OCI-M2 (cell line): ENCODE measurements around the gene TADA2B.

Experiments used
- DNase-seq: peaks from one replicate; lab custom pipeline; 2025; ENCODE audit not compliant: unreplicated experiment; lab: John Stamatoyannopoulos, UW

The TADA2B gene

GRCh38 chr4:7055111-7055989, 12.2 kb downstream of the TADA2B start:
- no peak for DNase-seq

GRCh38 chr4:7055990-7056325, 12.8 kb downstream of the TADA2B start:
- DNase-seq: no peak

GRCh38 chr4:7058792-7059191, 15.6 kb downstream of the TADA2B start:
- no peak for DNase-seq

GRCh38 chr4:7059662-7060061, 16.5 kb downstream of the TADA2B start:
- no peak for DNase-seq

GRCh38 chr4:7060346-7061150, 17.4 kb downstream of the TADA2B start:
- no peak for DNase-seq

- DNase-seq: no peak
Observed at GRCh38 chr4:7061815-7062214, 18.6 kb downstream of the TADA2B start.

- DNase-seq: no peak
Observed at GRCh38 chr4:7062816-7063215, 19.6 kb downstream of the TADA2B start.

- DNase-seq: no peak
Observed at GRCh38 chr4:7063362-7063761, 20.2 kb downstream of the TADA2B start.

GRCh38 chr4:7066006-7066405, 22.8 kb downstream of the TADA2B start:
- DNase-seq: no peak

- DNase-seq: no peak
Observed at GRCh38 chr4:7066493-7066892, 23.3 kb downstream of the TADA2B start.

- no peak for DNase-seq
Observed at GRCh38 chr4:7067126-7067451, 23.9 kb downstream of the TADA2B start.

GRCh38 chr4:7067452-7068278, 24.5 kb downstream of the TADA2B start, which contains the start of gene GRPEL1:
TSS of gene GRPEL1 (minus strand) at chr4:7068064. CDS start at chr4:7068032, 32 bp downstream.
- peak; percentile 89 for DNase-seq

GRCh38 chr4:7068279-7068842, 25.2 kb downstream of the TADA2B start:
- DNase-seq: no peak

GRCh38 chr4:7068883-7069282, 25.7 kb downstream of the TADA2B start:
- DNase-seq: no peak

- no peak for DNase-seq
Observed at GRCh38 chr4:7070729-7071511, 27.7 kb downstream of the TADA2B start.

GRCh38 chr4:7073059-7073458, 29.9 kb downstream of the TADA2B start:
- DNase-seq: no peak

GRCh38 chr4:7073526-7074390, 30.6 kb downstream of the TADA2B start:
- DNase-seq: no peak

GRCh38 chr4:7074426-7074825, 31.3 kb downstream of the TADA2B start:
- DNase-seq: no peak

- DNase-seq: no peak
Observed at GRCh38 chr4:7075962-7076695, 33.0 kb downstream of the TADA2B start.
